Common myeloid progenitor, CD34-positive (primary cell): Measurements from ENCODE around the gene OBSL1.

Source experiments
- CTCF ChIA-PET: fragments of 350-600 bp; sonication (Branson Sonifier 250); formaldehyde crosslinking; loops from one replicate; lab custom pipeline; 2021; ENCODE audit warnings: antibody characterized with exemption; lab: Charles Lee
- POLR2A ChIA-PET: fragments of 350-600 bp; sonication (Branson Sonifier 250); formaldehyde crosslinking; loops from one replicate; lab custom pipeline; 2021; ENCODE audit warnings: antibody characterized with exemption; lab: Charles Lee
- DNase-seq, 3 donors: peaks; one replicate each; pipeline versions ENCODE4 v3.0.0 to v3.0.0-alpha.2; 2013
- H3K27ac ChIP-seq, 2 experiments: 1 replicate in 1 of 2; 2 replicates in 1 of 2; pipeline ENCODE4 v1.7.0; 2013; ENCODE audit warnings: inconsistent platforms in 2 of 2, low read length in 2 of 2, mild to moderate bottlenecking in 2 of 2, low read depth in 1 of 2, moderate library complexity in 1 of 2; ENCODE audit not compliant: severe bottlenecking in 2 of 2, insufficient read depth in 1 of 2, poor library complexity in 1 of 2
- H3K27me3 ChIP-seq, 5 experiments: replicated peaks in 2 of 5; 1 replicate in 3 of 5; 2 replicates in 2 of 5; pipeline versions ENCODE4 v1.6.1 to v1.7.0; 2013; ENCODE audit warnings: low read length in 4 of 5, mild to moderate bottlenecking in 2 of 5, moderate library complexity in 2 of 5, inconsistent platforms in 1 of 5; ENCODE audit not compliant: insufficient read depth in 5 of 5, control insufficient read depth in 4 of 5
- H3K36me3 ChIP-seq, 4 experiments: 1 replicate in 2 of 4; 2 replicates in 2 of 4; pipeline versions ENCODE4 v1.6.1 to v1.7.0; 2013; ENCODE audit warnings: low read length in 3 of 4, control low read depth in 1 of 4, mild to moderate bottlenecking in 1 of 4; ENCODE audit not compliant: control insufficient read depth in 4 of 4, insufficient read depth in 4 of 4
- H3K4me1 ChIP-seq, 4 experiments: 1 replicate in 3 of 4; 2 replicates in 1 of 4; pipeline versions ENCODE4 v1.6.1 to v1.7.1; 2013; ENCODE audit warnings: low read length in 3 of 4, mild to moderate bottlenecking in 3 of 4, control low read depth in 1 of 4, inconsistent platforms in 1 of 4, moderate library complexity in 1 of 4; ENCODE audit not compliant: control insufficient read depth in 4 of 4, insufficient read depth in 4 of 4; ENCODE audit errors: control extremely low read depth in 1 of 4
- H3K4me3 ChIP-seq, 7 experiments: 1 replicate in 4 of 7; 2 replicates in 3 of 7; pipeline versions ENCODE4 v1.5.1 to v1.7.0; 2013; ENCODE audit warnings: mild to moderate bottlenecking in 7 of 7, low read length in 6 of 7, moderate library complexity in 6 of 7, inconsistent platforms in 2 of 7, low read depth in 2 of 7, control low read depth in 1 of 7; ENCODE audit not compliant: insufficient read depth in 4 of 7, control insufficient read depth in 1 of 7; ENCODE audit errors: extremely low read depth in 1 of 7
- H3K9me3 ChIP-seq, 5 experiments: 1 replicate in 4 of 5; 2 replicates in 1 of 5; pipeline versions ENCODE4 v1.6.1 to v1.7.1; 2013; ENCODE audit warnings: low read length in 4 of 5, mild to moderate bottlenecking in 2 of 5, inconsistent platforms in 1 of 5, low read depth in 1 of 5, moderate library complexity in 1 of 5; ENCODE audit not compliant: control insufficient read depth in 4 of 5, insufficient read depth in 2 of 5; ENCODE audit errors: control extremely low read depth in 1 of 5
- WGBS: methylation state at CpG from one replicate; pipeline ENCODE4 v1.1.5; 2013; ENCODE audit not compliant: insufficient coverage; 5-methylcytosine and 5-hydroxymethylcytosine counted together

Gene OBSL1

GRCh38 chr2:219609149-219609750 is 37.9 kb upstream of the OBSL1 start:
- Histone ChIP-seq H3K9me3 (no peaks in the 10 kb centered on the region), H3K27ac (no peak overlapping the region), H3K36me3 (peaks cover 3 to 73% (median 47%) of the 10 kb centered on the region in 4 experiments), H3K27me3 (no peaks in the 10 kb centered on the region), H3K4me3 (no peak overlapping the region), H3K4me1 (peaks cover 2 to 22% (median 10%) of the 10 kb centered on the region in 4 experiments)
- DNase-seq = no peak
- 98% methylated on average over 11 of the region's 13 CpGs for WGBS
- POLR2A ChIA-PET = no interaction called here
- CTCF ChIA-PET = no interaction called here

DNA sequence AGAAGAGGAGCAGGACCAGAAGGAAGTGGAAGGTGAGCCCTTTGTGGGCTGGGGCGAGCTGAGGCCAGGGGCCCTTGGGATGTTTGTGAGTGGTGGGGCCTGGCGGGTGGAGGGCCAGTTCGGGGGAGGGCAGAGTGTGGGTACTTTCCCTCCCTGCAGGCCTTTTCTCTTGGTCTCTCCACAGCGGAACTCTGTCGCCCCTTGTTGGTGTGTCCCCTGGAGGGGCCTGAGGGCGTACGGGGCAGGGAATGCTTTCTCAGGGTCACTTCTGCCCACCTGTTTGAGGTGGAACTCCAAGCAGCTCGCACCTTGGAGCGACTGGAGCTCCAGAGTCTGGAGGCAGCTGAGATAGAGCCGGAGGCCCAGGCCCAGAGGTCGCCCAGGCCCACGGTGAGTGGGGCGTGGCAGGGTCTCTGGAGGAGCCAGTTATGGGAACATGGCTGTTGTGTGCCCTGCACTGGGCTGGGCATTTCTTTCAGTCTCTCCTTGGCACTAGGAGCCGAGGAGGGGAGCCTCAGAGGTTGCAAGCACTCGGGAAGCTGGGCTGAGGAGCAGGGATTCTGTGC is 37.1 kb upstream of the OBSL1 start:
- POLR2A ChIA-PET = no interaction called here

GRCh38 chr2:219607931-219608330 is 36.6 kb upstream of the OBSL1 start:
- 92% methylated on average over 7 of the region's 15 CpGs for WGBS
- CTCF ChIA-PET = interaction anchor here (1.2 to 1.9 kb wide), 2 partner anchors 12 to 48 kb away, joined by 3 to 7 read pairs; no protein-coding TSS in a partner anchor
- Histone ChIP-seq H3K36me3 (peaks cover 3 to 69% (median 46%) of the 10 kb centered on the region in 4 experiments), H3K27me3 (no peaks in the 10 kb centered on the region), H3K27ac (no peak overlapping the region), H3K4me1 (peaks cover 5 to 28% (median 14%) of the 10 kb centered on the region in 4 experiments), H3K4me3 (no peak overlapping the region), H3K9me3 (no peaks in the 10 kb centered on the region)
- POLR2A ChIA-PET = interaction anchor here (0.7 kb wide), 1 partner anchor 1895 kb away, joined by 3 read pairs; no protein-coding TSS in a partner anchor
- DNase-seq = no peak

More for the DNA sequence above, 37.1 kb upstream of the OBSL1 start:
- Histone ChIP-seq H3K27me3 (no peaks in the 10 kb centered on the region), H3K36me3 (peaks cover 3 to 69% (median 46%) of the 10 kb centered on the region in 4 experiments), H3K4me1 (peaks cover 5 to 29% (median 15%) of the 10 kb centered on the region in 4 experiments), H3K27ac (no peak overlapping the region), H3K9me3 (no peaks in the 10 kb centered on the region), H3K4me3 (no peak overlapping the region)
- 95% methylated on average over 6 of the region's 15 CpGs for WGBS
- DNase-seq = no peak
- CTCF ChIA-PET = interaction anchor here (1.2 to 1.9 kb wide), 2 partner anchors 12 to 49 kb away, joined by 3 to 7 read pairs; no protein-coding TSS in a partner anchor

DNA sequence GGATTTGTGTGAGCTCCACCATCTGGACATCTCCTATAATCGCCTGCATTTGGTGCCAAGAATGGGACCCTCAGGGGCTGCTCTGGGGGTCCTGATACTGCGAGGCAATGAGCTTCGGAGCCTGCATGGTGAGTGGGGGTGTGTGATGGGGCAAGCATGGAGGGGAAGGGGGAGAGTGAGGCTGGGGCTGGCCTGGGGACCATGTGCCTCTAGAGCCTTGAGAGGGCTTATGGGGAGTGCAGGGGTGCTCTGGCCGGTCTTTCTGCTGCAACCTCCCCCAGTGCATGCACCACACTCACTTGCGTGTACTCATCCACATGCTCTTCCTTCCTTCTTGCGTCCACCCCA is 34.2 kb upstream of the OBSL1 start:
- H3K4me1 ChIP-seq = peaks cover 5 to 21% (median 7%) of the 10 kb centered on the region in 4 experiments
- CTCF ChIA-PET = interaction anchor here (1.0 to 1.6 kb wide), 2 partner anchors 12 to 64 kb away, joined by 4 to 5 read pairs; no protein-coding TSS in a partner anchor
- H3K27me3 ChIP-seq = no peaks in the 10 kb centered on the region
- 100% methylated on average over 5 of the region's 6 CpGs for WGBS
- no peak overlapping the region for H3K27ac ChIP-seq
- H3K9me3 ChIP-seq = no peaks in the 10 kb centered on the region
- peaks cover 9 to 74% (median 51%) of the 10 kb centered on the region in 4 experiments for H3K36me3 ChIP-seq
- no peak overlapping the region for H3K4me3 ChIP-seq
- POLR2A ChIA-PET = no interaction called here
- no peak for DNase-seq

- no peaks in the 10 kb centered on the region for H3K27me3 ChIP-seq
- DNase-seq = peak; percentile 42 to 79 (median 73)
- peaks cover 9 to 58% (median 43%) of the 10 kb centered on the region in 4 experiments for H3K36me3 ChIP-seq
- H3K4me3 ChIP-seq = no peak overlapping the region
- peaks cover 5 to 22% (median 7%) of the 10 kb centered on the region in 4 experiments for H3K4me1 ChIP-seq
- WGBS = 6% methylated on average over 5 of the region's 5 CpGs
- H3K9me3 ChIP-seq = no peaks in the 10 kb centered on the region
- POLR2A ChIA-PET = interaction anchor here (1.0 kb wide), 1 partner anchor 12 kb away, joined by 3 read pairs; no protein-coding TSS in a partner anchor
- CTCF ChIA-PET = interaction anchor here (1.0 kb wide), 1 partner anchor 52 kb away, joined by 3 read pairs; no protein-coding TSS in a partner anchor
- no peak overlapping the region for H3K27ac ChIP-seq
These were observed 32.4 kb upstream of the OBSL1 start for GRCh38 chr2:219603771-219604170.

- no peaks in the 10 kb centered on the region for H3K9me3 ChIP-seq
- H3K4me1 ChIP-seq = peaks cover 2 to 34% (median 22%) of the 10 kb centered on the region in 4 experiments
- peak overlapping the region; percentile 25 to 80 for H3K27ac ChIP-seq
- ChIA-PET POLR2A (no interaction called here), CTCF (interaction anchor here (4.4 kb wide), 1 partner anchor 37 kb away, joined by 24 read pairs; no protein-coding TSS in a partner anchor)
- peaks cover 5 to 18% (median 16%) of the 10 kb centered on the region in 4 experiments for H3K36me3 ChIP-seq
- H3K4me3 ChIP-seq = peak overlapping the region; percentile 72 to 98 (median 92)
- WGBS = 46% methylated on average over 6 of the region's 9 CpGs
- no peaks in the 10 kb centered on the region for H3K27me3 ChIP-seq
- peak in 1 of 3 donors; percentile 24 for DNase-seq
These were observed 27.2 kb upstream of the OBSL1 start for GRCh38 chr2:219598308-219599078.
